Common myeloid progenitor, CD34-positive (primary cell): Measurements from ENCODE around the gene CDH18.

Source experiments
- CTCF ChIA-PET: fragments of 350-600 bp; sonication (Branson Sonifier 250); formaldehyde crosslinking; loops from one replicate; lab custom pipeline; 2021; ENCODE audit warnings: antibody characterized with exemption; lab: Charles Lee
- POLR2A ChIA-PET: fragments of 350-600 bp; sonication (Branson Sonifier 250); formaldehyde crosslinking; loops from one replicate; lab custom pipeline; 2021; ENCODE audit warnings: antibody characterized with exemption; lab: Charles Lee
- DNase-seq, 3 donors: peaks; one replicate each; pipeline versions ENCODE4 v3.0.0 to v3.0.0-alpha.2; 2013
- H3K27ac ChIP-seq, 2 experiments: 1 replicate in 1 of 2; 2 replicates in 1 of 2; pipeline ENCODE4 v1.7.0; 2013; ENCODE audit warnings: inconsistent platforms in 2 of 2, low read length in 2 of 2, mild to moderate bottlenecking in 2 of 2, low read depth in 1 of 2, moderate library complexity in 1 of 2; ENCODE audit not compliant: severe bottlenecking in 2 of 2, insufficient read depth in 1 of 2, poor library complexity in 1 of 2
- H3K27me3 ChIP-seq, 5 experiments: replicated peaks in 2 of 5; 1 replicate in 3 of 5; 2 replicates in 2 of 5; pipeline versions ENCODE4 v1.6.1 to v1.7.0; 2013; ENCODE audit warnings: low read length in 4 of 5, mild to moderate bottlenecking in 2 of 5, moderate library complexity in 2 of 5, inconsistent platforms in 1 of 5; ENCODE audit not compliant: insufficient read depth in 5 of 5, control insufficient read depth in 4 of 5
- H3K36me3 ChIP-seq, 4 experiments: 1 replicate in 2 of 4; 2 replicates in 2 of 4; pipeline versions ENCODE4 v1.6.1 to v1.7.0; 2013; ENCODE audit warnings: low read length in 3 of 4, control low read depth in 1 of 4, mild to moderate bottlenecking in 1 of 4; ENCODE audit not compliant: control insufficient read depth in 4 of 4, insufficient read depth in 4 of 4
- H3K4me1 ChIP-seq, 4 experiments: 1 replicate in 3 of 4; 2 replicates in 1 of 4; pipeline versions ENCODE4 v1.6.1 to v1.7.1; 2013; ENCODE audit warnings: low read length in 3 of 4, mild to moderate bottlenecking in 3 of 4, control low read depth in 1 of 4, inconsistent platforms in 1 of 4, moderate library complexity in 1 of 4; ENCODE audit not compliant: control insufficient read depth in 4 of 4, insufficient read depth in 4 of 4; ENCODE audit errors: control extremely low read depth in 1 of 4
- H3K4me3 ChIP-seq, 7 experiments: 1 replicate in 4 of 7; 2 replicates in 3 of 7; pipeline versions ENCODE4 v1.5.1 to v1.7.0; 2013; ENCODE audit warnings: mild to moderate bottlenecking in 7 of 7, low read length in 6 of 7, moderate library complexity in 6 of 7, inconsistent platforms in 2 of 7, low read depth in 2 of 7, control low read depth in 1 of 7; ENCODE audit not compliant: insufficient read depth in 4 of 7, control insufficient read depth in 1 of 7; ENCODE audit errors: extremely low read depth in 1 of 7
- H3K9me3 ChIP-seq, 5 experiments: 1 replicate in 4 of 5; 2 replicates in 1 of 5; pipeline versions ENCODE4 v1.6.1 to v1.7.1; 2013; ENCODE audit warnings: low read length in 4 of 5, mild to moderate bottlenecking in 2 of 5, inconsistent platforms in 1 of 5, low read depth in 1 of 5, moderate library complexity in 1 of 5; ENCODE audit not compliant: control insufficient read depth in 4 of 5, insufficient read depth in 2 of 5; ENCODE audit errors: control extremely low read depth in 1 of 5
- WGBS: methylation state at CpG from one replicate; pipeline ENCODE4 v1.1.5; 2013; ENCODE audit not compliant: insufficient coverage; 5-methylcytosine and 5-hydroxymethylcytosine counted together

The CDH18 gene

DNA sequence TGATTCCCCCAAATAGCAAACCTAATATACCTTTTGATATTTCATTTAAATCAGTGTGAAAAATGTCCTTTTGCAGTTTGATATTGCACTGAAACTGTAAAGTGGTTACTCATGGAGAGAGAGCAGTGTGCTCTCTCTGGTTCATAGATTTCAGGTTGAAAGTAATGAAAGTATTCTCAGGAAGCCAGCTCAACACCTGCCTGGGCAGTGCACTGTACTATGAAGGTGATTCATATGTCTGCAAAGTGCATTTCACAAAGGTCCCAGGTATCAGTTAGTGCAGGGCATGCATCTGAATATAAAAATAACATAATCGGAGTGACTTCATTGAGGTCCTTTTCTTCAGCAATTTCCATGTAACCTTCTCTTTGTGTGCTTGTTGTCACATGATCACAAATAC is 274.3 kb downstream of the CDH18 start:
- DNase-seq, result no peak
- Histone ChIP-seq H3K27ac (no peak overlapping the region), H3K4me3 (no peak overlapping the region), H3K36me3 (no peaks in the 10 kb centered on the region), H3K27me3 (no peaks in the 10 kb centered on the region), H3K9me3 (no peaks in the 10 kb centered on the region), H3K4me1 (no peaks in the 10 kb centered on the region)
- ChIA-PET CTCF (no interaction called here), POLR2A (no interaction called here)
- WGBS, result 100% methylated on average over 1 of the region's 1 CpG

DNA sequence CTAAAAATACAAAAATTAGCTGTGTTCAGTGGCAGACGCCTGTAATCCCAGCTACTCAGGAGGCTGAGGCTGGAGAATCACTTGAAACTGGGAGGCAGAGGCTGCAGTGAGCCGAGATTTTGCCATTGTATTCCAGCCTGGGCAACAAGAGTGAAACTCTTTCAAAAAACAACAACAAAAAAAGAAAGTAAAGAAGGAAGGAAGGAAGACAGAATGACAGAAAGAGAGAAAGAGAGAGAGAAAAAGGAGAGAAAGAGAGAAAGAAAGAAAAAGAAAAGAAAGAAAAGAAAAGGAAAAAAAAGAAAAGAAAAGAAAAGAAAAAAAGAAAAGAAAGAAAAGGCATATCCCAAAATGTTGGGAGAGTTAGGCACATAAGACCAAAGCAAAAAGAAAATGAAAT is 278.6 kb downstream of the CDH18 start:
- Histone ChIP-seq H3K27me3 (no peaks in the 10 kb centered on the region), H3K27ac (no peak overlapping the region), H3K9me3 (no peaks in the 10 kb centered on the region), H3K4me1 (no peaks in the 10 kb centered on the region), H3K36me3 (no peaks in the 10 kb centered on the region), H3K4me3 (no peak overlapping the region)
- ChIA-PET POLR2A (no interaction called here), CTCF (no interaction called here)
- no peak for DNase-seq
- no CpG with 5 or more reads among the region's 2 CpGs for WGBS

DNA sequence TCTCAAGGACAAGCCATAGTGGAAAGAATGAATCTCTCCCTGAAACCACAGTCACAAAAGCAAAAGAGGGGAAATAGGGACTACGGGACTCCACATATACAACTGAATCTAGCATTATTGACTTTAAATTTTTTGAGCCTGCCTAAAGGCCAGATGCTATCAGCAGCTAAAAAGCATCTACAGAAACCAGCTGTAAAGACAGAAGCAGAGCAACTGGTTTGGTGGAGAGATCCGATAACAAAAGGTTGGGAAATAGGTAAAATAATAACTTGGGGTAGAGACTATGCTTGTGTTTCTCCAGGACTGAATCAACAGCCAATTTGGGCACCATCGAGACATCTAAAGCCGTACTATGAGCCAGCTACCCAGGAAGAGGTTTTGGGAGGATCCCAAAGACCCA is 281.2 kb downstream of the CDH18 start:
- H3K9me3 ChIP-seq, result peaks cover 0 to under 1% (median 0%) of the 10 kb centered on the region in 5 experiments
- 100% methylated on average over 2 of the region's 4 CpGs for WGBS
- no peak overlapping the region for H3K27ac ChIP-seq
- ChIA-PET POLR2A (no interaction called here), CTCF (no interaction called here)
- H3K36me3 ChIP-seq, result no peaks in the 10 kb centered on the region
- no peaks in the 10 kb centered on the region for H3K4me1 ChIP-seq
- DNase-seq, result no peak
- no peaks in the 10 kb centered on the region for H3K27me3 ChIP-seq
- no peak overlapping the region for H3K4me3 ChIP-seq

DNA sequence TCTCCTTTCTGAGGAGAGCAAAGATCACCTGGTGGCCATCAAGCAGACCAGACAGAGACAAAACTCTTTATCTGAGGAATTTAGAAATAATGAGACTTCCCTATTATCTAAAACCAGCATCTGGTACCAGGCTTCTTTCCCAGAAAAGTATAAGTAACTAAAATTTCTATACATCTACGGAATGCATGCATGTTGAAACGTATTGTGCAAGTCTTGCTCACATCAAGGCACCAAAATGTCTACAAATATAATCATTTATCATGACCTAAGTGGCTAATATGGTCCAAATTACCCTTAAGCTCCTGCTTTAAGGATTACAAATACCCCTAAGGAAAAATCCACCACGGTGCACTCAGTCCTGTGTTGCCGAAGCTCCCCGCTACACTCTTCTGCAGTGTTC is 286.3 kb downstream of the CDH18 start:
- Histone ChIP-seq H3K4me1 (no peaks in the 10 kb centered on the region), H3K36me3 (no peaks in the 10 kb centered on the region), H3K4me3 (no peak overlapping the region), H3K27ac (no peak overlapping the region), H3K9me3 (peaks cover 0 to 1% (median 0%) of the 10 kb centered on the region in 5 experiments), H3K27me3 (no peaks in the 10 kb centered on the region)
- POLR2A ChIA-PET, result no interaction called here
- DNase-seq, result no peak
- WGBS, result 90% methylated on average over 2 of the region's 5 CpGs
- CTCF ChIA-PET, result no interaction called here

DNA sequence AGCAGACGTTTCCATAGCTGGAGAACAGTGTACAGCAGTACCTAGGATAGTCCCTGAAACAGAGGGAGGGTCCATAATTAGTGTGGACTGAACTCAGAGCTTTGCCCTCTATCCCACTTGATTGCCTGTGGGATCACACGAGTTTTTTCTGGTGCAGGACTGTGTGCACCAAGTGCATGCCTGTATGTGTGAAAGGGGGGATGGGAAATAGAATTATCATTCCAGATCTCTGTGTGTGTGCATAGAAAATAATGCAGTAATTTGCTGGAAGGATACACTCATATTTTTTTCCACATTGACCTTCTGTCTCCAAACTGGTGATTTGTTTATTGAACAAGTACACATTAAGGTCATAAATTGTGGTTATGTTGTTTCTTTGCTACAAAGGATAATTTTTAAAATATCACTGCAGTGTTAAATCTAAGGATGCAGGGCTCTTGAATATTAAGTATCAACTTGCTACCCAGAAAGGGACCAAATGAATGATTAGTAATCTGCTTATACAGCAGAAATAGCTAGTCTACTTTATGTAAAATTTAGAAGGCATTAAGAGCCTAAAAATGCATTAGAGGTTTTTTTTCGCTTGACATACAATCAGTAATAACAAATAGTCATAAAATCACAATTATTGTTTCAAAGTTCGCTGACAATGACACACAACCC is 292.9 kb downstream of the CDH18 start:
- no peak for DNase-seq
- Histone ChIP-seq H3K4me1 (no peaks in the 10 kb centered on the region), H3K36me3 (no peaks in the 10 kb centered on the region), H3K9me3 (no peaks in the 10 kb centered on the region), H3K27ac (no peak overlapping the region), H3K27me3 (no peaks in the 10 kb centered on the region), H3K4me3 (no peak overlapping the region)
- WGBS, result 86% methylated on average over 1 of the region's 4 CpGs
- ChIA-PET POLR2A (no interaction called here), CTCF (no interaction called here)

DNA sequence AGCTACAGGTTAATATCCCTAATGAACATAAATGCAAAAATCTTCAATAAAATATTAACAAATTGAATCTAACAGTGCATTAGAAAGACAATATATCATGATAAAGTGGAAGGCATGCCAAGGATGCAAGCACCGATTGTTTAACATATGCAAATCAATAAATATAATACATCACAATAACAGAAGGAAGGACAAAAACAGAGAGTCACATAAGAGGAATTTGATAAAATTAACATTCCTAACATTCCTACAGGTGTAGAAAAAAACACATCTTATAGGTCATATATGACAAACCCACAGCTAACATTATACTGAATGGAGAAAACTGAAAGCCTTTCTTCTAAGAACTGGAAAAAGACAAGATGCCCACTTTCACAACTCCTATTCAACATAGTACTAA is 297.0 kb downstream of the CDH18 start:
- no peaks in the 10 kb centered on the region for H3K27me3 ChIP-seq
- H3K9me3 ChIP-seq, result peaks cover 0 to 3% (median 0%) of the 10 kb centered on the region in 5 experiments
- H3K36me3 ChIP-seq, result no peaks in the 10 kb centered on the region
- no peak overlapping the region for H3K4me3 ChIP-seq
- DNase-seq, result no peak
- WGBS, result no CpG with 5 or more reads among the region's 1 CpG
- CTCF ChIA-PET, result no interaction called here
- H3K27ac ChIP-seq, result no peak overlapping the region
- POLR2A ChIA-PET, result no interaction called here
- H3K4me1 ChIP-seq, result no peaks in the 10 kb centered on the region

DNA sequence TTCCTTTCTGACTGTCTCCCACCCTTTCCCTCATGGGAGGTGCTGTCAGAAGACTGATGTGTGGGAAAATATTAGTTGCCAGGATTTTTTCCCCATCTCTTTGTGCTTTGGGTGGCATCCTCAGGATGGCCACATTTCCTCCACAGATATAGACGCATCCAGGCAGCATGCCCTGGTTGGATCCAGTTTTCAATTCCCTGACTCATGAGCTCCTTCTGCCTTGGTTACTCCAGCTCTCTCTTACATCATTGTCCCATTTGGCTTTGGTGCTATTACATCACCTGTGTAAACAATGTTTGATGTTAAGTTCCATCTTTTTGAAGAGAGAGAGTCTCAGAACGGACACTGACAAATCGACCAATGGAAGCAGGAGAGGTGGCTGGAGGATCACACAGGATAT is 302.5 kb downstream of the CDH18 start:
- ChIA-PET POLR2A (no interaction called here), CTCF (no interaction called here)
- H3K27ac ChIP-seq, result no peak overlapping the region
- DNase-seq, result no peak
- H3K36me3 ChIP-seq, result no peaks in the 10 kb centered on the region
- H3K27me3 ChIP-seq, result no peaks in the 10 kb centered on the region
- H3K4me3 ChIP-seq, result no peak overlapping the region
- H3K9me3 ChIP-seq, result peaks cover 0 to 3% (median 0%) of the 10 kb centered on the region in 5 experiments
- WGBS, result 100% methylated on average over 1 of the region's 3 CpGs
- H3K4me1 ChIP-seq, result no peaks in the 10 kb centered on the region
